Smooth muscle cell (in vitro differentiated cells): ENCODE results near the gene PADI1. TPM values are rescaled to one million over a fixed set of nuclear protein-coding genes. Genes with fewer than 3 reads are reported as not detected.
A peak's percentile ranks its signal among the peaks of the same experiment; 100 is the strongest.

Experiments
- DNase-seq: peaks from one replicate; lab custom pipeline; 2025; ENCODE audit not compliant: unreplicated experiment; lab: John Stamatoyannopoulos, UW
- H2AFZ ChIP-seq: fragments of 200-600 bp; sonication (generic); 2 replicates; pipeline ENCODE4 v1.6.0; 2016; ENCODE audit warnings: antibody characterized with exemption, low read depth, mild to moderate bottlenecking
- H3F3A ChIP-seq: fragments of 200-600 bp; sonication (generic); 2 replicates; pipeline ENCODE4 v1.6.0; 2017; ENCODE audit warnings: antibody characterized with exemption, low read depth
- H3K27ac ChIP-seq: fragments of 200-600 bp; sonication (generic); 2 replicates; pipeline ENCODE4 v1.5.1; 2016; ENCODE audit warnings: low read depth, mild to moderate bottlenecking
- H3K27me3 ChIP-seq: fragments of 200-600 bp; sonication (generic); 2 replicates; pipeline ENCODE4 v1.6.1; 2016; ENCODE audit warnings: low read depth, mild to moderate bottlenecking
- H3K36me3 ChIP-seq: fragments of 200-600 bp; sonication (generic); 2 replicates; pipeline ENCODE4 v1.5.1; 2016; ENCODE audit warnings: low read depth
- H3K4me1 ChIP-seq: fragments of 200-600 bp; sonication (generic); 2 replicates; pipeline ENCODE4 v1.5.1; 2016; ENCODE audit warnings: low read depth
- H3K4me2 ChIP-seq: fragments of 200-600 bp; sonication (generic); 2 replicates; pipeline ENCODE4 v1.6.0; 2016; ENCODE audit warnings: mild to moderate bottlenecking
- H3K4me3 ChIP-seq: fragments of 200-600 bp; sonication (generic); 2 replicates; pipeline ENCODE4 v1.5.1; 2016; ENCODE audit warnings: mild to moderate bottlenecking
- H3K79me2 ChIP-seq: fragments of 200-600 bp; sonication (generic); 2 replicates; pipeline ENCODE4 v1.6.0; 2016; ENCODE audit warnings: low read depth, mild to moderate bottlenecking
- H3K9ac ChIP-seq: fragments of 200-600 bp; sonication (generic); 2 replicates; pipeline ENCODE4 v1.6.0; 2016; ENCODE audit warnings: low read depth
- H3K9me3 ChIP-seq: fragments of 200-600 bp; sonication (generic); replicated peaks from 2 replicates; pipeline ENCODE4 v1.5.1; 2016; ENCODE audit warnings: low read depth
- H4K20me1 ChIP-seq: fragments of 200-600 bp; sonication (generic); 2 replicates; pipeline ENCODE4 v1.6.0; 2016; ENCODE audit warnings: low read depth
- CTCF ChIP-seq: fragments of 200-600 bp; sonication (generic); IDR thresholded peaks from 2 replicates; pipeline ENCODE4 v1.5.1; 2017; ENCODE audit warnings: borderline replicate concordance, mild to moderate bottlenecking, antibody characterized with exemption; ENCODE audit not compliant: insufficient read depth, poor library complexity, severe bottlenecking
- WGBS: methylation state at CpG from one replicate; pipeline ENCODE4 v1.1.7; 2016; ENCODE audit warnings: low lambda C conversion rate; 5-methylcytosine and 5-hydroxymethylcytosine counted together
- polyA plus RNA-seq: library from polyadenylated mRNA; unstranded; fragments of >200 nt; fragmentation: Nextera tagmentation; extraction: Ambion mirVana; gene quantifications from 2 replicates; pipeline ENCODE4 v1.2.1, GENCODE V29; 2016
- total RNA-seq: library from RNA; depleted of rRNA; stranded (reverse); fragments of >200 nt; gene quantifications from 2 replicates; pipeline ENCODE4 v1.2.3, GENCODE V29; 2014

PADI1 gene
- total and polyA plus RNA-seq, 2 experiments from 2014 or later: 1.7 TPM; not detected in 1

- Histone ChIP-seq H3K4me2 (peak overlapping the region; percentile 74), H3K9me3 (no peaks in the 10 kb centered on the region), H3K4me1 (peaks cover 15% of the 10 kb centered on the region), H3K36me3 (no peaks in the 10 kb centered on the region), H3K27ac (peak overlapping the region; percentile 42), H3K79me2 (no peaks in the 10 kb centered on the region), H3K9ac (no peak overlapping the region), H4K20me1 (no peaks in the 10 kb centered on the region), H3K27me3 (no peaks in the 10 kb centered on the region), H2AFZ (peak overlapping the region; percentile 39), H3K4me3 (no peak overlapping the region), H3F3A (peaks cover 4% of the 10 kb centered on the region)
- no peak for TF ChIP-seq CTCF
- peak; percentile 64 for DNase-seq
- 20% methylated on average over 13 of the region's 13 CpGs for WGBS
Observed at GRCh38 chr1:17212487-17213121, 7.7 kb downstream of the PADI1 start.

- Histone ChIP-seq H3K36me3 (no peaks in the 10 kb centered on the region), H3K4me2 (peak overlapping the region; percentile 74), H3F3A (peaks cover 4% of the 10 kb centered on the region), H3K4me1 (peaks cover 15% of the 10 kb centered on the region), H3K9ac (no peak overlapping the region), H3K27me3 (no peaks in the 10 kb centered on the region), H2AFZ (peak overlapping the region; percentile 39), H3K9me3 (no peaks in the 10 kb centered on the region), H3K27ac (peak overlapping the region; percentile 30), H3K4me3 (no peak overlapping the region), H3K79me2 (no peaks in the 10 kb centered on the region), H4K20me1 (no peaks in the 10 kb centered on the region)
- DNase-seq: no peak
- TF ChIP-seq CTCF: no peak
- WGBS: 37% methylated on average over 13 of the region's 13 CpGs
Observed at GRCh38 chr1:17213148-17213781, 8.3 kb downstream of the PADI1 start.

GRCh38 chr1:17213782-17214148, 8.8 kb downstream of the PADI1 start:
- Histone ChIP-seq H3K79me2 (no peaks in the 10 kb centered on the region), H3K9me3 (no peaks in the 10 kb centered on the region), H3K4me3 (no peak overlapping the region), H3K27ac (no peak overlapping the region), H3K9ac (no peak overlapping the region), H3K4me2 (peak overlapping the region; percentile 74), H2AFZ (no peak overlapping the region), H3K27me3 (peaks cover 4% of the 10 kb centered on the region), H4K20me1 (no peaks in the 10 kb centered on the region), H3F3A (peaks cover 4% of the 10 kb centered on the region), H3K4me1 (peaks cover 15% of the 10 kb centered on the region), H3K36me3 (no peaks in the 10 kb centered on the region)
- no peak for DNase-seq
- 88% methylated on average over 9 of the region's 9 CpGs for WGBS
- no peak for TF ChIP-seq CTCF
